HG03457 (cell line): ENCODE measurements around the gene RTP3.

Source experiments
- ATAC-seq: cut with Tn5 transposase; IDR thresholded peaks from one replicate; pipeline ENCODE4 v1.9.1; 2021; ENCODE audit warnings: moderate number of reproducible peaks; ENCODE audit not compliant: unreplicated experiment

The RTP3 gene

GRCh38 chr3:46468753-46469600, 28.8 kb upstream of the RTP3 start:
- ATAC-seq, result no peak

- no peak for ATAC-seq
Measured at GRCh38 chr3:46469680-46470357, 28.0 kb upstream of the RTP3 start.

DNA sequence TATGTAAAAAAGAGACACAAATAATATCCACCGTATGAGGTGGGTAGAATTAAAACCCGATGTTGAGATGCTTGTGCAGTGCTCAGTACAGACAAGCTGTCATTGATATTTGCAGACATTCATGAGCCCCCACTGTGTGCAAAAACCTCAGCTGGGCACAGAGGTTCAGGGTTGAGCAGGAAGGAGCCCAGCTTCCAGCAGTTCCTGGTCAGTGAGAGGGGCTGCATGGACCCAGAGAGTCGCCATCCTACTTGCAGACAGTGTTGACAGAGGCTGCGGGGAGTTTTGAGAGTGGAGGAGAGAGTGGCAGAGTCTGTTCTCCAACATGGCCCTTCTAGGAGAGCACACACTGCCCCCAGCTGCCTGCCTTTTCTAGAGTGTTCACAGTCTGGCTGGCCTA, 26.9 kb upstream of the RTP3 start:
- ATAC-seq, result no peak

- ATAC-seq, result no peak
Measured at GRCh38 chr3:46471371-46471914, 26.3 kb upstream of the RTP3 start.

DNA sequence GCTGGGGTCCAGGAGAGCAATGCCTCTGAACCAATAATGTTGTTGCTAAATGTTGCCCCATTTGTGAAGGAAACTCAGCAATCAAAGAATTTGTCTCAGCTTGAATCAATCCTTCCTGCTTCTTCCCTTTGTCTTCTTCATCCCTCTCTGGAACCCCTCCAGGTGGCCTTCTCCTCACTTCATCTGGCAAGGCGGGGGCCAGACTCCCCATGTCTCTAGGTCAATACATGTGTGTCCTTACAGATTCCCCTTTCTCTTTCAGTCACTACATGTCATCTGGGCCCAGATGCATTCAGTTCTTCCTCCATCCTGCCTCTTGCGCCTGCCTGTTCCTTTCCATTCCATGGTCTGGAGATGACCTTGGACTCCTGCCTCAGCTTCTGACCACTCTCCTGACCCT, 25.0 kb upstream of the RTP3 start:
- ATAC-seq, result no peak

DNA sequence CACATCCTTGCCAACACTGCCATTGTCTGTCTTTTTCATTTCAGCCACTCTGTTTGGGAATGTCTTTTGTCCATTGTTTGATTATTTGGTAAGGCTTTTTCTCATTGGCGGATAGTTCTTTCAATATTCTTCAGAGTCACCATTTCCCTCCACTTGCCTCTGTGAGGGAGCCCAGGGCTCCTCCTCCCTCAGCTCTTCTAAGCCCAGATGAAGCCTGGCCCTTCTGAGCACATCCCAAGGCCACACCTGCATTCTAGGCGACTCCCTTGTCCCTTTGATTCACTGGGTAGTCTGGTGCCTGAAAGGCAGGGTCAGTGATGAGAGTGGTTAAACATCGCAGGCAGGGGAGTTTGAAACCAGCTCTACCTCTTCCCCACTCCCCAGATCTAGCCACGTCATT, 20.6 kb upstream of the RTP3 start:
- ATAC-seq, result no peak

DNA sequence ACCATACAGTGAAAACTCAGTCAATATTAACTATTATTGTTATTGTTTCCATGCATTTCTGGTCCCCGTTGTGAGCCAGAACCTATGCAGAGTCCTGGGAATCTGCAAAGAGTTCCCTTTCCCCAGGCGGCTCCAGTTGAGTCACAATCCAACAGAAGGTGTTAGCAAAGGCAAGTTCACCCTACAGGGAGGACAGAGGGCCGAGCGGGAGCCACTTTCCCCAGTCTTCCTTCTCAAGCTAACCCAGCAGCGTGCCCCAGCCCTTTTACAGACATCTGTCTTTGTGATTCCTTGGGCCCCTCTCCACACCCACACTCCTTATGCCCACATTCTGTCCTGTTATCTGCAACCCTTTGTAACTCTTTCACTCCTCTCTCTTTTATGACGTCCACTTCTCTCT, 20.0 kb upstream of the RTP3 start:
- ATAC-seq, result no peak

GRCh38 chr3:46478341-46478740, 19.4 kb upstream of the RTP3 start:
- no peak for ATAC-seq

DNA sequence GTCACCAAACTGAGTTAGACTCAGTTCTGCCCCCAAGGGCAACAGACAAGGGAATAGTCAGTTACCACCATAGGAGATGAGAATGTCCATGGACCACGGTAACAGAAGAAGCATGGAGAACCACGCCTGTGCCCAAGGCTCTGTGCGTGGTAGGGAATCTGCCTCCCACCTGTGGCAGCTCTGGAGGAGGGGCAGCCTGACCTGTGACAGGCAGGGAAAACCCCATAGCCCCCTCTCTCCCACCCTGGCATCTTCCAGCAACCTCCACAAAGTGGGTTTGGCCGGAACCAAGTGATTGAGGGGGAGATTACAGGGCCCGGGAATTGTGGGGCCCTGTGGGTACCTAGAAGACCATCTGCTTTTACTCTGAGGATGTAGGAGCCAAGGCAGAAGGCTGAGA, 18.8 kb upstream of the RTP3 start:
- ATAC-seq, result no peak

DNA sequence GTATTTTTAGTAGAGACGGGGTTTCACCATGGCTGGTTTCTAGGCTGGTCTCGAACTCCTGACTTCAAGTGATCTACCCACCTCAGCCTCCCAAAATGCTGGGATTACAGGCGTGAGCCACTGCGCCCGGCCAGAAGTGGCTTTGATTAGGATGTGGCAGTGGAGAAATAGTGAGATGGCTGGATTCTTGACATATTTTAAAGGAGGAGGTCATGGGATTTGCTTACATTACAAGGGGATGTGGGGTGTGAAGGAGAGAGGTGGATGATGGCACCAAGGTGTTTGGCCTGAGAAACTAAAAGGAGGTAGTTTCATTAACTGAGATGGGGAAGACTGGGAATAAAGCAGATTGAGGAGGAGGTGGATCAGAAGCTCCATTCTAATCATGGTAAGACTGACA, 18.1 kb upstream of the RTP3 start:
- ATAC-seq, result no peak

GRCh38 chr3:46480491-46481195, 17.1 kb upstream of the RTP3 start:
- no peak for ATAC-seq

- ATAC-seq, result no peak
Measured at GRCh38 chr3:46481636-46482035, 16.1 kb upstream of the RTP3 start.

GRCh38 chr3:46482632-46483350, 15.0 kb upstream of the RTP3 start:
- ATAC-seq, result no peak

GRCh38 chr3:46483825-46484224, 14.0 kb upstream of the RTP3 start:
- ATAC-seq, result no peak

DNA sequence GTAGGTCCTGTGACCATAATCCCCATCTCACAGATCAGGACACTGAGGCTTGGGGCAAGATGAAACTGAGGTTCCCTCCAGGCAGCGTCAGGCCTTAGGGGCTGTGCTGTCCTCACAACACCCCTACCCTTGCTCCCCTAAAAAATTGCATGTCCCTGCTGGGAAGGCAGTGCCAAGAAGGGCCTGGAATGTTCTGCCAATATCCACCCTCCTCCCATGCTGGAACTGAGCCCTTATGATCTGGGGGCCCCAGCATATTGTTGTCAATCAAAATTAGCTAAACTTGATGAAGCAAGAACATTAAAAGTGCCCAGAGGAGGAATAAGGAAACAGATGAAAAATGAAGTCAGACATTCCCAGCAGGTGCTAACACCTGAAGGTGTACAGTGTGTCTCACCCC, 13.4 kb upstream of the RTP3 start:
- no peak for ATAC-seq

GRCh38 chr3:46484911-46485778, 12.6 kb upstream of the RTP3 start:
- ATAC-seq, result no peak

DNA sequence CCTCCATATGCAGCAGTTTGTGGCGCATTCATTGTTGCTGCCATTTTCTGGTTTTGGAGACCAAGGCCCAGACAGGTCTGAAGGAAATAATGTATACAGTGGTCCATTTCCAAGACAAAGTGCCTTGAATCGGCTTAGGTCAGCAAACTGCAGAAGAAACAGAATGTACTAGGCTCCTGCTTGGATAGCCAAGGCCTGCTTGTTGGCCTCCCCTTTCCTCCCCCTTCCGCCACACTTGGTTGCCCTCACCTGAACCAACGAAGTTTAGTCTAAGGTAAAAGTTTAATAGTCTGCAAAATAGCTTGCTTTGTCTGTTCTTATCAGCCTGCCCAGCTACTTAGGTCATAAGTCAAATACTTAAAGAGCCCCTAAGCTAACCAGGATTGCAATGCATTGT, 12.0 kb upstream of the RTP3 start:
- no peak for ATAC-seq

GRCh38 chr3:46488735-46489361, 8.9 kb upstream of the RTP3 start:
- ATAC-seq, result peak; percentile 89

GRCh38 chr3:46489381-46489780, 8.4 kb upstream of the RTP3 start:
- no peak for ATAC-seq

GRCh38 chr3:46489875-46490274, 7.9 kb upstream of the RTP3 start:
- ATAC-seq, result no peak
